ENCODE measurements around the gene HMCES.

The HMCES gene

DNA sequence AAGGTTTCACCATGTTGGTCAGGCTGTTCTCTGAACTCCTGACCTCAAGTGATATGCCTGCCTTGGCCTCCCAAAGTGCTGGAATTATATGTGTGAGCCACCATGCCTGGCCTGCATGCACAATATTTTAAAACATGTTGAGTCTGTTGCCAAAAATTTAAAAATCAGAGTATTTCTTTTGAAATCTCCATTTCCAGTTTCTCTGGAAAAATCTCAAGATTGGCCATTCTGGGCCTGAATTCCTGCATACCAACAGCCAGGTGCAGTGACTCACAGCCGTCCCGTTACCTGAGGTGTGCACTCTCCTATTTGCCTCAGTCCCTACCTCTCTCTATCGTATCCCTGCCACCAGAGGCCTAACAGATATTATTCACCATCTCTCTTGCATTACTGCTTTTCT lies 44.2 kb upstream of the HMCES start:
- Mint-ChIP-seq H3K36me3 (ENCODE audit: low read depth) (no peaks in the 10 kb centered on the region), H3K4me3 (no peak overlapping the region), H3K27me3 (ENCODE audit: low read depth, poor library complexity) (peaks cover 8% of the 10 kb centered on the region), H3K27ac (no peak overlapping the region), H3K4me1 (peaks cover 7% of the 10 kb centered on the region), H3K9me3 (peaks cover 3% of the 10 kb centered on the region)
- no peak for DNase-seq
- TF ChIP-seq, protein P1, sequence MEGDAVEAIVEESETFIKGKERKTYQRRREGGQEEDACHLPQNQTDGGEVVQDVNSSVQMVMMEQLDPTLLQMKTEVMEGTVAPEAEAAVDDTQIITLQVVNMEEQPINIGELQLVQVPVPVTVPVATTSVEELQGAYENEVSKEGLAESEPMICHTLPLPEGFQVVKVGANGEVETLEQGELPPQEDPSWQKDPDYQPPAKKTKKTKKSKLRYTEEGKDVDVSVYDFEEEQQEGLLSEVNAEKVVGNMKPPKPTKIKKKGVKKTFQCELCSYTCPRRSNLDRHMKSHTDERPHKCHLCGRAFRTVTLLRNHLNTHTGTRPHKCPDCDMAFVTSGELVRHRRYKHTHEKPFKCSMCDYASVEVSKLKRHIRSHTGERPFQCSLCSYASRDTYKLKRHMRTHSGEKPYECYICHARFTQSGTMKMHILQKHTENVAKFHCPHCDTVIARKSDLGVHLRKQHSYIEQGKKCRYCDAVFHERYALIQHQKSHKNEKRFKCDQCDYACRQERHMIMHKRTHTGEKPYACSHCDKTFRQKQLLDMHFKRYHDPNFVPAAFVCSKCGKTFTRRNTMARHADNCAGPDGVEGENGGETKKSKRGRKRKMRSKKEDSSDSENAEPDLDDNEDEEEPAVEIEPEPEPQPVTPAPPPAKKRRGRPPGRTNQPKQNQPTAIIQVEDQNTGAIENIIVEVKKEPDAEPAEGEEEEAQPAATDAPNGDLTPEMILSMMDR (IDR thresholded peaks at IDR 0.05) = no peak

DNA sequence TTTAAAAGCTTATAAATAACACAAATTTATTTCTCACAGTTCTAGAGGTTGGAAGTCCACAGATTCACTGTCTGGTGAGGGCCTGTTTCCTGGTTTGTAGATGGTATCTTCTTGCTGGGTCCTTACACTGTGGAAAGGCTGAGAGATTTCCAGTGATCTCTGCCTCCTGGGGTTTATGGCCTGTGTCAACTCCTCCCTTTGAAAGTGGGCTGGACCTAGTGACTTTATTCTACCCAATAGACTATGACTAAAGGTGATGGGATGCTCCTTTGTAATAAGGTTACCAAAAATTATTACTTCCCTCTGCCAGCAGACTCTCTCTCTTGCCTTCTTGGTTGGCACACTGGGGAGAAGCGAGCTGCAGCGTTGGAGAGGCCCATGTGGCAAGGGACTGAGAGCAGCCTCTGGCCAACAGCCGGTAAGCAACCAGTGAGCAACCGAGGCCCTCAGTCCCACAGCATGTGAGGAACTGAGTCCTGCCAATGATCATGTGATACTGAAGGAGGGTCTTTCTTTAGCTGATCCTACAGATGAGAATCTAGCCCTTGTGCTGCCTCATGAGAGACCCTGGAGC lies 43.2 kb upstream of the HMCES start:
- Mint-ChIP-seq H3K27me3 (ENCODE audit: low read depth, poor library complexity) (peaks cover 8% of the 10 kb centered on the region), H3K4me3 (no peak overlapping the region), H3K4me1 (peaks cover 11% of the 10 kb centered on the region), H3K36me3 (ENCODE audit: low read depth) (no peaks in the 10 kb centered on the region), H3K9me3 (peaks cover 3% of the 10 kb centered on the region), H3K27ac (no peak overlapping the region)
- TF ChIP-seq, protein P1 (IDR thresholded peaks at IDR 0.05) = no peak
- DNase-seq = no peak

DNA sequence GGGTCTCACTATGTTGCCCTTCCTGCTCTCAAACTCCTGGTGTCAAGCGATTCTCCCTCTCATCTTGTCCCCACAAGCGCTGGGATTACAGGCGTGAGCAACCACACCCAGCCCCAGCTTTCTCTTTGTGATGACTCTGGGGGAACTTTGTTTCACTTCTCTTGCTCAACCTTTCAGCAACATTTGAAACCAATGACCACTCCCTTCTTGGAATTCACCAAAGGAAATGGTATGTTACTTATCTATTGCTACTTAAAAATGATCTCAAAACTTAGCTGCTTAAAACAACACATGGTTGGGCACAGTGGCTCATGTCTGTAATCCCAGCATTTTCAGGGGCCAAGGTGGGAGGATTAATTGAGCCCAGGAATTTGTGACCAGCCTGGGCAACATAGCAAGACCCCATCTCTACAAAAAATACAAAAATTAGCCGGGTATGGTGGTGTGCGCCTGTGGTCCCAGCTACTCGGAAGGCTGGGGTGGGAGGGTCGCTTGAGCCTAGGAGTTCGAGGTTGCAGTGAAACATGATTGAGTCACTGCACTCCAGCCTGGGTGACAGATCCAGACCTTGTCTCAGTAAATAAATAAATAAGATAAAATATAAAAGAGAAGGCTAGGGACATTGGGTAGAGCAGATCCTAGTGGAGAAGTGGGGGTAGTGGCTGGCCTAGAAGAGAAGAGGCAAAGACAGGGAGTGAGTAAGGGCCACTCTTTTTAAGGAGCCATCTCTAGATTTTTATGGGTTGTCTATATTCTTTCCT lies 39.5 kb upstream of the HMCES start:
- no peaks in the 10 kb centered on the region for H3K36me3 Mint-ChIP-seq (ENCODE audit: low read depth)
- no peak overlapping the region for H3K4me3 Mint-ChIP-seq
- H3K9me3 Mint-ChIP-seq = peaks cover 3% of the 10 kb centered on the region

DNA sequence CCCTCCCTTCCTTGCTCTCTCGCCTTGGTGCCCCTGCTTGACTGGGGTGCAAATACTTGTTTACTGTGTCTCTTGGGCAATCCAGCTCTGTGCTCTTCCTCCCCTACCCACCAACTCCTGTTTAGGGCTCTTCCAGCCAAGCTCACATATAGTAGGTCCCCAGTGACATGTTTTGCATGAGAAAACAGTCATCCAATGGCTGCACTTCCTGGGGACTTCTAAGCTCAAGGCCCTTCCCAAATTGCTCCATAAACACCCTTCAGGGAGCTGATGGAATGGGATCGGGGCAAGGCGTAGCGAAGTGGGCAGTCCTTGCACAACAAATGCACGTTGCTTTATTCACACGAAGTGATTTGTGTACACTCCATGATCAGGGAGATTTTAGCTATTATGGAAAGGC lies 38.7 kb upstream of the HMCES start:
- Mint-ChIP-seq H3K27me3 (ENCODE audit: low read depth, poor library complexity) (no peaks in the 10 kb centered on the region), H3K36me3 (ENCODE audit: low read depth) (no peaks in the 10 kb centered on the region), H3K4me3 (no peak overlapping the region), H3K4me1 (peaks cover 7% of the 10 kb centered on the region), H3K9me3 (peaks cover 3% of the 10 kb centered on the region), H3K27ac (peak overlapping the region; percentile 55)
- TF ChIP-seq, protein P1 (IDR thresholded peaks at IDR 0.05) = no peak
- no peak for DNase-seq

More for the DNA sequence above, 39.5 kb upstream of the HMCES start:
- peak overlapping the region; percentile 79 for H3K27ac Mint-ChIP-seq
- H3K4me1 Mint-ChIP-seq = peaks cover 7% of the 10 kb centered on the region
- H3K27me3 Mint-ChIP-seq (ENCODE audit: low read depth, poor library complexity) = no peaks in the 10 kb centered on the region
- DNase-seq = no peak
- TF ChIP-seq, protein P1 (IDR thresholded peaks at IDR 0.05) = no peak

DNA sequence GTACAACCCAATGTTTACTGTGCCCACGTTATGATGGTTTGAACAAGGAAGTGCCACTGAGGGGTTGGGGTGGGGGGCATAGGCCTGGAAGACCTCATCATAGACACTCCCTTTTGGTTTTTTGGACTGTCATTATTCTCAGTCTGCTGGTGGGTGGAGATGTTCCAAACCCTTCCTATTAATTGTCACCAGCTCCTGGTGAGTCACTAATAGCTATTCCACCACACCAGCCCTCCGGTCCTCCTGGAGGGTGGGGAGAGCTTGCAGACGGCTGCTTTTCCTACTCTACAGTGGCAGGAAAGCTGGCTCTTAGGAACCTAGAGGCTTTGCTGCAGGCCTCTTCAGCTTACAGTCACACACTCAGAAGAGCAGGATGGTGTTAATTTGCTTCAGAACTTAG lies 38.2 kb upstream of the HMCES start:
- H3K4me3 Mint-ChIP-seq = no peak overlapping the region
- peaks cover 3% of the 10 kb centered on the region for H3K9me3 Mint-ChIP-seq
- no peaks in the 10 kb centered on the region for H3K36me3 Mint-ChIP-seq (ENCODE audit: low read depth)
- TF ChIP-seq, protein P1 (IDR thresholded peaks at IDR 0.05) = no peak
- no peaks in the 10 kb centered on the region for H3K27me3 Mint-ChIP-seq (ENCODE audit: low read depth, poor library complexity)
- H3K27ac Mint-ChIP-seq = no peak overlapping the region
- no peak for DNase-seq
- H3K4me1 Mint-ChIP-seq = peaks cover 9% of the 10 kb centered on the region

DNA sequence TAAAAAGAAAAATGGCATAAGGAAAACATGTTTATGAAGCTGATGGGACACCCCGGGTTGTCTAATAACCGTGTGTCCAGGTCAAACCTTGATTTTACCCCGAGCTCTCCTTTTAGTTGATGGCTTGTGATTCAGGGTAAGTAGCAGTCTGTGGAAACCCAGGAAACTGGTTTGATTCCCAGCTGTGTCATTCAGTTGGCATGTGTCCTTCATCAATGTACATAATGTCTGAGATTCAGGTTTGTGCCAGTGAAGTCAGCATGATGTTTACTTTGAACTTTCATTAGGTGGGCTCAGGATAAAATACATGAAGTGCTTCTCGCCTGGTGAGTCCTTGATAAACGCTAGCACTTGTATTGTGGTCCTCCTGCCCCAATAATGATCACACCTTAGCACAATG lies 33.5 kb upstream of the HMCES start:
- Mint-ChIP-seq H3K27me3 (ENCODE audit: low read depth, poor library complexity) (peaks cover 9% of the 10 kb centered on the region), H3K36me3 (ENCODE audit: low read depth) (no peaks in the 10 kb centered on the region), H3K4me3 (no peak overlapping the region), H3K4me1 (peaks cover 28% of the 10 kb centered on the region), H3K9me3 (no peaks in the 10 kb centered on the region), H3K27ac (no peak overlapping the region)
- TF ChIP-seq, protein P1 (IDR thresholded peaks at IDR 0.05) = no peak
- no peak for DNase-seq
